ENCODE data around the gene EPHA10.
"Not testable (repeated sequence)": the region's sequence is repeated elsewhere in the genome, so short reads cannot be mapped to it uniquely, and the experiment has no call there.

Gene EPHA10

GRCh38 chr1:37714226-37714625, 50.7 kb downstream of the EPHA10 start:
- no peak for TF ChIP-seq JUND (IDR thresholded peaks at IDR 0.05; ENCODE audit: low read depth)
- no peak for DNase-seq (ENCODE audit: low read depth in 1 of 2, low spot score in 1 of 2)
- in situ Hi-C loops (cut with HindIII; ENCODE audit: low pct_unique_long_range_greater_than_20kb, low sequenced_read_pairs) = no loop called here

DNA sequence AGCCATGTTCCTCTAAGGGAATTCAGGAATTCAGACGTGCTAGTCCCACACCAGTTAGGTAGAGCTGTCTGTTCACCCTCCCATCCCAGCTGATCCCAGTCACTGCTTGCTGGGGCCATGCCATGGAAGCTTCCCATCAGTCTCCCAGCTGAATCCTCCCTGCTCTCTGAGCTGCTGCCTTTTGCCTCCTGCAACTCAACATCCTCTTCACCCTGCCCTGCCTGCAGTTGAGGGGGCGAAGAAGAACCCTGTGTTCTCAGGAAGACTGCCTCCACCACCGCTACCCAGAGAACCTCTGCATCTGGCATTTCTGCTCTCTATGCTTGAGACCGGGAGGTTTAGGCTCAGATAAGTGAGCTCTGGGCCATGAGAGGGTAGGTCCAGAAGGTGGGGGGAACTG, 56.4 kb downstream of the EPHA10 start:
- TF ChIP-seq JUND (IDR thresholded peaks at IDR 0.05; ENCODE audit: low read depth) = no peak
- in situ Hi-C loops (cut with HindIII; ENCODE audit: low pct_unique_long_range_greater_than_20kb, low sequenced_read_pairs) = no loop called here
- DNase-seq (ENCODE audit: low read depth in 1 of 2, low spot score in 1 of 2) = no peak

DNA sequence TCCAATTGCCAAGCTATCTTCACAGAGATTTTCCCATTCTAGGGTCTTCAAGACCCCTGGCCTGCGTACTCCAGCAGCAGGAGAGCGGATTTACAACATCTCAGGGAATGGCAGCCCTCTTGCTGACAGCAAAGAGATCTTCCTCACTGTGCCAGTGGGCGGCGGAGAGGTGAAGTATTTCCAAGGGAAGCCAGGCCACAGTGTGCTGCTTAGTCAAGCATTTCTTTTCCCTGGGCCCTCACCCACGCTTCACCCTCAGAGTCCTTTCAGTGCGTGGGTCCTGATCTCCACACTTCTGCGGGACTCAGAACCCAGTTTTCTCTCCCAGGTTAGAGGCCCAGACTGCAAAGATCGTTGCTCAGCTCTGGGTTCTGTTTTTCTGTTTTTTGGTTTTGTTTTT, 59.5 kb downstream of the EPHA10 start:
- in situ Hi-C loops (cut with HindIII; ENCODE audit: low pct_unique_long_range_greater_than_20kb, low sequenced_read_pairs) = no loop called here
- DNase-seq (ENCODE audit: low read depth in 1 of 2, low spot score in 1 of 2) = no peak
- TF ChIP-seq JUND (IDR thresholded peaks at IDR 0.05; ENCODE audit: low read depth) = no peak

DNA sequence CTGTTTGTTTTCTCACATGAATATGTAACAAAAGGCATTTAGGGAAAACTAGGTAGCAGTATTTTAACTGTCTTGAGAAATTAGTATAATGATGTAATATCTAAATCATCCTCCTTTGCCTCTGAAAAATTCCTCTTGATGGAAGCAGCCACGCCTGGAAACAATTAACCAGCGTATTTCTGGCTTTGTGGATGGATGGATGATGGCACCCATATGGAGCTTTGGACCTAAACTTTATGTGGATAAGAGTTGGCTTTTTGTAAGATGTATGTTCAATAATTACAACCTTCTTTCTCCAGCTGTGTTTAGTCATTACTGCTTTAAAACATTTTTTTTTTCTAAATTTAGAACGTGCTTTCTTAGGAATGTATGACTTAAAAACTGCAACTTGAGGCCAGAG, 60.0 kb downstream of the EPHA10 start:
- no peak for TF ChIP-seq JUND (IDR thresholded peaks at IDR 0.05; ENCODE audit: low read depth)
- no peak for DNase-seq (ENCODE audit: low read depth in 1 of 2, low spot score in 1 of 2)
- in situ Hi-C loops (cut with HindIII; ENCODE audit: low pct_unique_long_range_greater_than_20kb, low sequenced_read_pairs) = no loop called here

GRCh38 chr1:37703061-37703460, 61.9 kb downstream of the EPHA10 start:
- TF ChIP-seq JUND (IDR thresholded peaks at IDR 0.05; ENCODE audit: low read depth) = no peak
- DNase-seq (ENCODE audit: low read depth in 1 of 2, low spot score in 1 of 2) = no peak
- in situ Hi-C loops (cut with HindIII; ENCODE audit: low pct_unique_long_range_greater_than_20kb, low sequenced_read_pairs) = no loop called here

DNA sequence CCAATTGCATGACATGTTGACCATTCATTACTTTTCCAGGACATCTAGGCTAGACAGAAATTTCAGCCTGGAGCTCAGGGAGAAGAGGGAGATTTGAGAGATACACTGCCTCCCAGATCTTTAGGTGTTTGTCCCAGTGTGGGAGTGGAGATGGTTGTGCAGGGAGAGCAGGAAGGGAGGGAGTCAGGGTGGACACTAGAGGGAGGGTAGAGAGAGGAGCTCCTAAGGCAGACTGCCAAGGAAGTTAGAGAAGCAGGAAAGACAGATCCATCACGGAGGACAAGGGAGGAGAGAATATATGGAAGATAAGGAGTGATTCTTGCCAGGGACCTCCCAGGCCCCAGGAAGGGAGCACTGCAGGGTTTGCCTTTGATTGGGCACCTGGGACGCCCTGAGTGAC, 63.9 kb downstream of the EPHA10 start:
- in situ Hi-C loops (cut with HindIII; ENCODE audit: low pct_unique_long_range_greater_than_20kb, low sequenced_read_pairs) = no loop called here
- no peak for DNase-seq (ENCODE audit: low read depth in 1 of 2, low spot score in 1 of 2)
- TF ChIP-seq JUND (IDR thresholded peaks at IDR 0.05; ENCODE audit: low read depth) = no peak

DNA sequence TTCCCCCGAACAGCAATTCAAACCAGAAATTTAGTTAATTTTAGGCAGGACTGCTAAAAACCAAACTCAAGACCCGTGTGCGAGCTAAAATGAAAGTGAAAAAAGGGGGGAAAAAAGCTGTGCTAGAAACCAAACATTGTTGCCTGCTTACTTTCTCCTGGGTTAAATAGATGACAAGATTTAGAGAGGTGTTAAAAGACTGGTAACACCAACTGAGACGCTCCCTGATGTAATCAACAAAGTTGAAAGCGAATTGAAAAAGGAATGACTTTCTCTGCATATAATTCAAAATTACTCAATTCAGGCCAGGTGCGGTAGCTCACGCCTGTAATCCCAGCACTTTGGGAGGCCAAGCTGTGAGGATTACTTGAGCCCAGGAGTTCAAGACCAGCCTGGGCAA, 65.8 kb downstream of the EPHA10 start:
- DNase-seq (ENCODE audit: low read depth in 1 of 2, low spot score in 1 of 2) = no peak
- no peak for TF ChIP-seq JUND (IDR thresholded peaks at IDR 0.05; ENCODE audit: low read depth)
- in situ Hi-C loops (cut with HindIII; ENCODE audit: low pct_unique_long_range_greater_than_20kb, low sequenced_read_pairs) = no loop called here

DNA sequence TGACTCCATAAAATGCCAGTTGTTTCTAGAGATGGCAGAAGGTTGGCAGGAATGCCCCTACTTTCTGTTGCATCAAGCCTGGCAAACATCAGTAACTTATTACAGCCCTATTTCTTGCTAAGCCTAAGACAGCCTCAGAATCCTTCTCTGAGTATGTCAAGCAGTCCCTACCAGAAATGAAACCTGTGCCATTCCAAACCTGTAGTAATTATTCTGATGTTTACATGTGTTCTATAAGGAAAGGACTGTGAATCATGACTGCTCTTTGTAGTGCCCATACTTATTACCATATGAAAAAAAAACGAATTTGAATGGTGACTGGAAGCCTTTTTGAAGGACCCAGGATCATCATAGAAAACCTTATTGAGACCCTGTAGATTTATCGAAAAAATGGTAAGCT, 67.2 kb downstream of the EPHA10 start:
- no peak for TF ChIP-seq JUND (IDR thresholded peaks at IDR 0.05; ENCODE audit: low read depth)
- DNase-seq (ENCODE audit: low read depth in 1 of 2, low spot score in 1 of 2) = no peak
- in situ Hi-C loops (cut with HindIII; ENCODE audit: low pct_unique_long_range_greater_than_20kb, low sequenced_read_pairs) = no loop called here

DNA sequence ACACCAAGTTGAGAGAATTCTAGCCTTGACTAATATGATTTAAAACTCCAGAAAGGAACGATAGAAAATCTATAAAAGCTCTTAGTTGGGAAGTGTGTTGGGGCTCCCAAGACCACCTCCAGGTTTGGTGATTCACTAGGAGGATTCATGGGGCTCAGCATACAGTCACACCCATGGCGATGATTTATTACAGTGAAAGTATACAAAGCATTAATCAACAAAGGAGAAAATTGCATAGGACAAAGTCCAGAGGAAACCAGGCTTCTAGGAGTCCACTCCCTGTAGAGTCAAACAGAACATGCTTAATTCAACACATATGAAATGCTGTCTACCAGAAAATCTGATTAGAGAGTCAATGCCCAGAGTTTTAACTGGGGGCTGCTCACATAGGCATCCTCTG, 67.8 kb downstream of the EPHA10 start:
- in situ Hi-C loops (cut with HindIII; ENCODE audit: low pct_unique_long_range_greater_than_20kb, low sequenced_read_pairs) = no loop called here
- DNase-seq (ENCODE audit: low read depth in 1 of 2, low spot score in 1 of 2) = no peak
- no peak for TF ChIP-seq JUND (IDR thresholded peaks at IDR 0.05; ENCODE audit: low read depth)

- in situ Hi-C loops (cut with HindIII; ENCODE audit: low pct_unique_long_range_greater_than_20kb, low sequenced_read_pairs) = no loop called here
- no peak for TF ChIP-seq JUND (IDR thresholded peaks at IDR 0.05; ENCODE audit: low read depth)
- DNase-seq (ENCODE audit: low read depth in 1 of 2, low spot score in 1 of 2) = peak in 1 of 2 experiments; percentile 18
Measured at GRCh38 chr1:37692834-37693175, 72.1 kb downstream of the EPHA10 start.

- no peak for TF ChIP-seq JUND (IDR thresholded peaks at IDR 0.05; ENCODE audit: low read depth)
- DNase-seq (ENCODE audit: low read depth in 1 of 2, low spot score in 1 of 2) = peak; percentile 96 to 98
- in situ Hi-C loops (cut with HindIII; ENCODE audit: low pct_unique_long_range_greater_than_20kb, low sequenced_read_pairs) = no loop called here
Measured at GRCh38 chr1:37692078-37692833, 72.7 kb downstream of the EPHA10 start, which contains the start of gene CDCA8. TSS of gene CDCA8 (plus strand) at chr1:37692516. CDS start at chr1:37692691, 175 bp downstream.

- in situ Hi-C loops (cut with HindIII; ENCODE audit: low pct_unique_long_range_greater_than_20kb, low sequenced_read_pairs) = no loop called here
- peak; percentile 7 to 63 for DNase-seq (ENCODE audit: low read depth in 1 of 2, low spot score in 1 of 2)
- no peak for TF ChIP-seq JUND (IDR thresholded peaks at IDR 0.05; ENCODE audit: low read depth)
Measured at GRCh38 chr1:37691497-37692077, 73.3 kb downstream of the EPHA10 start.

DNA sequence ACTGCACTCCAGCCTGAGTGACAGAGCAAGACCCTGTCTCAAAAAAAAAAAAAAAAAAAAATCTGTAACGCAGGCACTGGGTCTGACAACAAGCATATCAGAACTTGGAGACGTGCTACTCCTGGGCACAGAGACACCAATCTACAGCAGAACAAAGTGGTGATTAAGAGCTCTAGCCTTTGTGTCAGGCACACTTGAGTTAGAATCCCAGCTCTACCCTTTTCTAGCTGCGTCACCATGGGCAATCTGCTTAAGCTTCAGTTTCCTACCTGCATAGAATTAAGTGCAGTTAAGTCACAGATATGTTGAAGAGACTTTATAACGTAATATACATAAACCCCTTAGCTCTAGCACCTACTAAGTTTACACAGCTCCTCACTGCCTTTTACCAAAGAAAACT, 76.0 kb downstream of the EPHA10 start:
- TF ChIP-seq JUND (IDR thresholded peaks at IDR 0.05; ENCODE audit: low read depth) = no peak
- DNase-seq (ENCODE audit: low read depth in 1 of 2, low spot score in 1 of 2) = no peak
- in situ Hi-C loops (cut with HindIII; ENCODE audit: low pct_unique_long_range_greater_than_20kb, low sequenced_read_pairs) = no loop called here

GRCh38 chr1:37687764-37688163, 77.2 kb downstream of the EPHA10 start:
- DNase-seq (ENCODE audit: low read depth in 1 of 2, low spot score in 1 of 2); in situ Hi-C loops (cut with HindIII; ENCODE audit: low pct_unique_long_range_greater_than_20kb, low sequenced_read_pairs): not testable (repeated sequence)
